Small intestine (tissue), 7 donors: Measurements from ENCODE around the gene LY6G6C. TPM values are rescaled to one million over a fixed set of nuclear protein-coding genes. Genes with fewer than 3 reads are reported as not detected.

ENCODE experiments used
- DNase-seq, 2 donors: peaks; one replicate each; pipeline versions ENCODE4 v3.0.0 to v3.0.0-alpha.2; 2013
- FAIRE-seq: peaks from 2 replicates; lab custom pipeline; 2012; peaks lifted over from hg19 to GRCh38; lab: Jason Lieb, UNC
- H3K27ac ChIP-seq, 3 donors: one replicate each; pipeline ENCODE4 v1.5.1; 2013; ENCODE audit warnings: low read length in 2 of 3, mild to moderate bottlenecking in 2 of 3, control low read depth in 1 of 3, inconsistent platforms in 1 of 3, low read depth in 1 of 3, moderate library complexity in 1 of 3
- H3K27me3 ChIP-seq, 3 donors: one replicate each; pipeline ENCODE4 v1.6.1; 2013; ENCODE audit warnings: low read length in 3 of 3, inconsistent platforms in 1 of 3; ENCODE audit not compliant: control insufficient read depth in 3 of 3, insufficient read depth in 3 of 3
- H3K36me3 ChIP-seq, 3 donors: one replicate each; pipeline ENCODE4 v1.6.1; 2013; ENCODE audit warnings: low read length in 3 of 3, inconsistent platforms in 1 of 3, low read depth in 1 of 3, mild to moderate bottlenecking in 1 of 3, moderate library complexity in 1 of 3; ENCODE audit not compliant: control insufficient read depth in 3 of 3, insufficient read depth in 2 of 3
- H3K4me1 ChIP-seq, 3 donors: one replicate each; pipeline ENCODE4 v1.6.1; 2013; ENCODE audit warnings: low read length in 2 of 3, inconsistent platforms in 1 of 3, low read depth in 1 of 3, mild to moderate bottlenecking in 1 of 3, moderate library complexity in 1 of 3; ENCODE audit not compliant: control insufficient read depth in 3 of 3, insufficient read depth in 2 of 3
- H3K4me3 ChIP-seq, 3 donors: one replicate each; pipeline ENCODE4 v1.5.1; 2013; ENCODE audit warnings: low read length in 3 of 3, control low read depth in 1 of 3, inconsistent platforms in 1 of 3, low read depth in 1 of 3, mild to moderate bottlenecking in 1 of 3, moderate library complexity in 1 of 3
- H3K9me3 ChIP-seq, 2 donors: one replicate each; pipeline ENCODE4 v1.6.1; 2013; ENCODE audit warnings: low read depth in 1 of 2, low read length in 1 of 2; ENCODE audit not compliant: control insufficient read depth in 2 of 2, insufficient read depth in 1 of 2
- WGBS, 3 donors: extraction: QIAGEN DNeasy Blood & Tissue Kit; methylation state at CpG; one replicate each; pipeline ENCODE4 v1.1.7; 2013; 5-methylcytosine and 5-hydroxymethylcytosine counted together
- polyA plus RNA-seq, 4 donors: library from polyadenylated mRNA; stranded (reverse) in 3 of 4; unstranded in 1 of 4; fragments of 200-250 nt in 3 of 4; fragments of 120-200 nt in 1 of 4; gene quantifications; one replicate each; pipeline versions ENCODE4 v1.2.1 to v1.2.3, GENCODE V29; 2013
- donor health status: healthy with polysubstance abuse.
- donor health status: control.
- donor health status: control.
- donor health status: Bipolar disorder and iron deficiency.
- donor health status: healthy.

The LY6G6C gene
- polyA plus RNA-seq, 4 donors: 0.18 TPM; not detected in 3

DNA sequence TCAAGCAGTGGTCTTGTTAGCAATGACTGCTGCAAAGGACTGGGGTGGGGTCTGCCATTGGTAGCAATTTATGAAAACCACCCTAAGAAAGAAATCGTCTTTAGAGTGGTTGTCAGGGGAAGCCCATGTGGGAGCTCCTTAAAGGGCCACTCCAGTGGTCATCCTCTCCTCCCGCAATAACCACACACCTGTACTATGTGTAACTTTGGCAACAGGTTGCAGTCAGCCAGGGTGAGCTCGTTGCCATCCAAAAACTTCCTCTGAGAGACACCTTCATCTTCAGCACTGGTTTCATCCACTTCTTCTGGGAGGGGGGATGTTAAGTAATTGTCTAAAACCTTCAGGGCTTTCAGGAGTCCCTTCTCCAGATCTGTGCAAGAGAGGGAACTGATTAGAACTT, 10.5 kb upstream of the LY6G6C start:
- no peak for FAIRE-seq
- peaks cover 11 to 67% (median 11%) of the 10 kb centered on the region in 3 donors for H3K36me3 ChIP-seq
- 48 to 59% (median 57%) methylated on average over 3 of the region's 3 CpGs for WGBS, 3 donors
- no peak overlapping the region for H3K4me3 ChIP-seq
- H3K9me3 ChIP-seq: no peaks in the 10 kb centered on the region
- H3K27ac ChIP-seq: peak overlapping the region in 1 of 3 donors; percentile 12
- H3K27me3 ChIP-seq: no peaks in the 10 kb centered on the region
- peaks cover 3 to 48% (median 11%) of the 10 kb centered on the region in 3 donors for H3K4me1 ChIP-seq
- DNase-seq: no peak

DNA sequence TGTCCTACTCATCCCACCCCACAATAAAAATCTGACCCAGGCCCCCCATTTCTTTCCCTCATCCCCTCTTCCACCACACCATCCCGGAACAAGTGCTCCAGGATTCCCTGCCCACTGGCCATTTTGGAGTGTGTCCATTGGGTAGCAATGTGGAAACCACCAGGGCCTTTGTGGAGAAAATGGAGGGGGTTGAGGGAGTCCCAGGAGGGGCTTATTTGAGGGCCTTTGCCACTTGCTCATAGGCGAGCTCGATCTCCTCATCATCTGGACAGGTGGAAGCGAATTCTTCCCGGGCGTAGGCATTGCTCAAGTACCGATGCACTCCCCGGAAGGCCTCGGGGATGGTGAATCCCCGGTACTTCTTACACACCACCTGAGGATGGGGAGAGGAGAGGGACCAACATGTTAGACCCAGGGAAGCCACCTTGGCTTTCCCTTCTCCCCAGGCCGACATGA, 9.1 kb upstream of the LY6G6C start:
- Histone ChIP-seq H3K27ac (peak overlapping the region; percentile 22 to 96 (median 92)), H3K36me3 (peaks cover 11 to 76% (median 11%) of the 10 kb centered on the region in 3 donors), H3K4me1 (peaks cover 3 to 47% (median 7%) of the 10 kb centered on the region in 3 donors), H3K4me3 (peak overlapping the region in 1 of 3 donors; percentile 88), H3K27me3 (no peaks in the 10 kb centered on the region), H3K9me3 (no peaks in the 10 kb centered on the region)
- 58 to 82% (median 67%) methylated on average over 11 of the region's 11 CpGs for WGBS, 3 donors
- DNase-seq (no peak), FAIRE-seq (no peak)

DNA sequence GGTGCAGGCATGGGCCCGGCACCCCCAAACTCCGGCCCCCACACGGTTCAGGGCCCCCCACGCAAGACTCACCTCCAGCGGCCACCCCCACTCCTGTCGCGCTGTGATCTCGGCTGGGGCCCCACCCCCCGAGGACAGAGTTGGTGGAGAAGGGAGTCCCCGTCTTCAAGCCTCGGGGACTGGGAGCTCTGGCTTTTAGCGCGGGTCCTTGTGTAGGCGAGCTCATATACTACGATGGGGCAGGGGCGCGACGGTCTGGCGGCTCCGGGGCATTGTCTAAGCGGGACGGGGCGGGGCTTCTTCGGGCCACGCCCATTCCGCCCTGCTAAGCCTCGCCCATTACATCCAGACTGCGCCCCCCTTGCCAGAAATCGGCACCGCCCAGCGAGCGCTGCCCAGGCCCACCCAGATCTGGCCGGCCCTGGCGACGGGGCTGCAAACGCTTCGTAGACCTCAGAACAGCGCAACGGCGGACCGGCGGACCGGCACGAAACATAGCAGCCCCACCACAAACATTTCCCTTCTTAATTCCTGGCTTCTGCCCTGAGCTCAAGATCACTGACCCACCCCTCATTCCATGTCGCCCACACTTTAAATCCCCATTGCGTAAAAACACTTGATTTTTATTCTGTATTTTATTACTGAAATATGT, 8.6 kb upstream of the LY6G6C start:
- DNase-seq: peak; percentile 76 to 93
- Histone ChIP-seq H3K27ac (peak overlapping the region; percentile 92 to 96 (median 93)), H3K4me3 (peak overlapping the region; percentile 68 to 88 (median 74)), H3K36me3 (peaks cover 11 to 78% (median 11%) of the 10 kb centered on the region in 3 donors), H3K27me3 (no peaks in the 10 kb centered on the region), H3K4me1 (peaks cover 3 to 47% (median 7%) of the 10 kb centered on the region in 3 donors), H3K9me3 (no peaks in the 10 kb centered on the region)
- WGBS, 3 donors: 1 to 2% (median 2%) methylated on average over 43 to 46 of the region's 46 CpGs
- no peak for FAIRE-seq

DNA sequence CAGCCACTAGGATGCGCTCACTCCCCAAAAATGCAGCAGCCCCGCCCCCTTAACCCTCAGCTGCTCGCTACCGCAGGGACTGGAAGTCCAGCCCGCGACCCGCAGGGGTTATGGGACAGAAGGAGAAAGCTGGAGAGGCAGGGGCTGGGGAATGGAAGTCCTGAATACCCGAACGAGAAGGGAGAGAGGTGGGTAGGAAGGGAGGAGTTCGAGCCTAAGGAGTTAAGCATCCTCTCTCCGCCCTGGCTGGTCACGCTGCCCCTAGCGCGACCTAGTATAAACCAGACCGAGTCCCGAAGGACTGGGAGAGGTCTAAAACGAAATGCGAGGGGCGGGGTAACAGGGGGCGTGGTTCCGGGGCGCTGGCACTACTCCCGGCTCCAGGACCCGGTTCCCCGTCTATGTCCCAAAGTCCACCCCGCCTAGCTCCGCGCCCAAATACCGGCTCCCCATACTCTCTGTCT, 8.0 kb upstream of the LY6G6C start:
- FAIRE-seq (no peak), DNase-seq (peak; percentile 93 to 95)
- no peaks in the 10 kb centered on the region for H3K27me3 ChIP-seq
- WGBS, 3 donors: 1% methylated on average over 29 of the region's 29 CpGs
- peaks cover 11 to 77% (median 11%) of the 10 kb centered on the region in 3 donors for H3K36me3 ChIP-seq
- peak overlapping the region; percentile 92 to 96 (median 93) for H3K27ac ChIP-seq
- peak overlapping the region; percentile 68 to 88 (median 74) for H3K4me3 ChIP-seq
- H3K4me1 ChIP-seq: peaks cover 3 to 45% (median 7%) of the 10 kb centered on the region in 3 donors
- no peaks in the 10 kb centered on the region for H3K9me3 ChIP-seq

DNA sequence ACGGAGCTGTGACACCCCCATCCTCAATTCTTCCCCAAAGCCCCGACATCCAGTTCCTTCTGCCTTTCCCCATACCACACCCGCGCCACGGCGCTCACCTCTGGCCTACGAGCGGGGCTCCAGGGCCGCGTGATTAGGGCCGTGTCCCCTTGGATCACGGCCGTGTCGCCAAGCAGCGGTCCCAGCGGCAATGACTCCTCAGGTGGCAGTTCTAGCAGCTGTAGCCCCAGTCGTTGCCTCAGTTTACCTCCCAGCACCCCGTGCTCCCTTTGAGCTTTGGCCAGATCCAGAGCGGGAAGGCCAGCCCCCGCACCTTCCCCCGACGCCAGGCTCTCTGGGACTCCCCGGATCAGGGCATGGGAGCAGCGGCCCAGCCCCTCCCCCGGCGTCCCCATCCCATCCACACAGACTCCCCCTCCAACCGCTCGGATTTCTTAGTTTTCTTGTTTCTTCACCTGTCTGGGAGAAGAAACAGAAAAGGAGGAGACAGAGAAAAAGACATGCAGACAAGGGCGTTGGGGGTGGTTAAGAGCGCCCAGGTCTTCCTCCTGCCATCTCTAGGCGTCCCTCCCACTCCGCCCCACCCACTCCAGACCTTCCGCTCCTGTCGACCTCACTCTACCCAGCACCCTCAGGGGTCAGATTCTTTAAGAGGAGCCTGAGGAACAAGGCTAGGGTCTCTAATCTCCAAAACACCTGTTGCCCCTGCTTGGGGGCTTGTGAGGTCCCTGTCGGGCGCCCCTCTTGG, 7.4 kb upstream of the LY6G6C start, which contains the start of gene DDAH2:
Gene DDAH2 (minus strand): TSS at position 533 of the 748 bp plus-strand sequence. CDS start 138 bp downstream, at position 395.
- H3K27ac ChIP-seq: peak within 1 kb of the TSS; percentile 92 to 96 (median 93)
- H3K27me3 ChIP-seq: no peaks in the 10 kb centered on the region
- peaks cover 3 to 39% (median 6%) of the 10 kb centered on the region in 3 donors for H3K4me1 ChIP-seq
- H3K4me3 ChIP-seq: peak within 1 kb of the TSS; percentile 68 to 88 (median 74)
- 24 to 31% (median 27%) methylated on average over 35 to 36 of the region's 36 CpGs for WGBS, 3 donors
- peaks cover 11 to 76% (median 11%) of the 10 kb centered on the region in 3 donors for H3K36me3 ChIP-seq
- H3K9me3 ChIP-seq: no peaks in the 10 kb centered on the region
- FAIRE-seq (no peak), DNase-seq (no peak)

DNA sequence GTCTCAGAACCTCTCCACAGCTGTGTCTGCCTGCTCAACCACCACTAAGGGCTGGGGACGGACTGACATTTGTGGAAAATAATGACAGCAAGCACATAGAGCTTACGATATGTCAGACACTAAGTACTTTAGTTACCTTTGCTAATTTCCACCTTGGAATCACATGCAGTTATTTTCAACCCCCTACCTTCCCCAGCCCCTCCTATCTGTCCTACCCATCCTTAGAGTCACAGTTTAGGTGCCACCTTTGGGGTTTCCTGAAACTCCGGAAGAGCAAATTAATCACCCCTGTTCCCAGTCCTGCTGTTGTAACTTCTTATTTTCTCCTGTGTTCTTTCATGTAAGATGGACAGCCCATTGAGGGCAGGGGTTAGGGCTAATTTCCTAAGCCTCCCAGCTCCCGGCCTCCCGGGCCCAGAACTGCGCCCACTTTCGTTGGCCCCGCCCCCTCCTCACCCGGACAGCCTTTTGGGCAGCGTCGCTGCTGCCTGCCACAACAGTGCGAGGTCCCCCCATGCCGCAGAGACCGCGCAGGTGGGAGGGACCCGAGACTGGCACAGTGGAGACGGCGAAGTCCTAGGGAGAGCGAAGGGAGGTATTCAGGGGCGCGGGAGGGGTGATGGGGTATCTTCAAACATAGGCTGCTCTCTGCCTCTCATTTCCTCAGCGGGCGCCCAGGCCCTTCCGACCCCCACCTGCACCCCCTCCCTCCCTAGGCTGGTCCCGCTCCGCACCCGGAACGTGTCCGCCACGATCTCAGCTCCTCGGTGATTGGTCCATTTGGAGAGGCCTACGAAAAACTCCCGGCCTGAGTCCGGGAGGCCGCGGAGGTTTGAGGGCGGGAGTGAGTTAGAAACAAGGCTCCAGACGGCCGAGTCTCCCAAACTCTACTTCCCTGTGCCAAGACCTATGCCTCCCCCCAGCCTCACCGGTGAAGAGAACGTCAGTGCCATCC, 6.4 kb upstream of the LY6G6C start:
- no peak for FAIRE-seq
- Histone ChIP-seq H3K27me3 (no peaks in the 10 kb centered on the region), H3K4me1 (peaks cover 3 to 35% (median 5%) of the 10 kb centered on the region in 3 donors), H3K4me3 (peak overlapping the region in 1 of 3 donors; percentile 88), H3K9me3 (no peaks in the 10 kb centered on the region), H3K27ac (peak overlapping the region in 1 of 3 donors; percentile 67), H3K36me3 (peaks cover 9 to 69% (median 11%) of the 10 kb centered on the region in 3 donors)
- WGBS, 3 donors: 79 to 90% (median 86%) methylated on average over 40 to 41 of the region's 41 CpGs
- DNase-seq: no peak

DNA sequence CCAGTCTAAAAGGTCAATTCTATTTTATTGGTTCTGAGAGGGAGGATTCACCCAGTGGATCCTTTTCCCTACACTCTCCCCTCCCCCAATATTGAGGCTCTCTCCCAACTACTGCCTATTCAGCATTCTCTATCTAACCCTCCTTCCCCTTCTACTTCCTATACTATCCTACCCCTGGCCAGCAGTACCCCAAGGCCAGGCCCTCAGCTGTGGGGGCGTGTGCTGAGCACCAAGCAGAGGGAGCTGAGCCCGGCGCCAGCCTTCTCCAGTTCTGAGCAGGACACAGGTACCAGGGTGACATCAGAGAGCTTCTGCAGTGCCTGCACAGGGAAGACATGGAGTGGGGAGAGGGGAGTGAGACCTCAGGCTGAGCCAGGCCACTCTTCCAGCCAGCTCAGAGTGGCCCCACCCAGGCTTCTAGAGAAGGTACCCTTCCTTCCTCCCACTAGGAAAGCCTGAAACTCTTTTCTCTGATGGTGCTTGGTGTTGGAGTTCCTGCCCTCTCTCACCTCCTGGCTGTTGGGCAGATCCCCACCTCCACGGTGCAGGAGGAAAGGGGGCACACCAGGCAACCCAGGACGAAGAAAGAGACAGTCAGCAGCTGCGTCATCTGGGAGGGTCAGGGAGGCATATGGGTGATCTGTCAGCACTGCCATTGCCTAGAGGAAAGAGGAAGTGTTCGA, 5.6 kb upstream of the LY6G6C start:
- H3K4me1 ChIP-seq: peaks cover 3 to 34% (median 5%) of the 10 kb centered on the region in 3 donors
- H3K27ac ChIP-seq: peak overlapping the region in 2 of 3 donors; percentile 64 to 72
- DNase-seq: peak in 1 of 2 donors; percentile 17
- no peaks in the 10 kb centered on the region for H3K27me3 ChIP-seq
- no peaks in the 10 kb centered on the region for H3K9me3 ChIP-seq
- 70 to 80% (median 73%) methylated on average over 7 of the region's 7 CpGs for WGBS, 3 donors
- H3K36me3 ChIP-seq: peaks cover 6 to 62% (median 7%) of the 10 kb centered on the region in 3 donors
- no peak overlapping the region for H3K4me3 ChIP-seq
- FAIRE-seq: no peak
